DOHH2 (cell line): ENCODE results near the gene ATP8A2.

Experiments used
- CTCF ChIP-seq: fragments of 200-600 bp; sonication (generic); IDR thresholded peaks from one replicate; pipeline ENCODE4 v1.5.1; 2014; ENCODE audit warnings: antibody characterized with exemption, mild to moderate bottlenecking, low read depth, low read length; ENCODE audit not compliant: poor library complexity, severe bottlenecking
- EZH2phosphoT487 ChIP-seq: fragments of 200-600 bp; sonication (generic); IDR thresholded peaks from 2 replicates; pipeline ENCODE4 v1.6.1; 2017; ENCODE audit warnings: borderline replicate concordance, mild to moderate bottlenecking, antibody characterized with exemption, low read length, moderate library complexity, mixed read lengths

- TF ChIP-seq CTCF (no peak), EZH2phosphoT487 (no peak)
Observed at GRCh38 chr13:25929816-25930215, 558.0 kb downstream of the ATP8A2 start.
